HepG2 (cell line): ENCODE measurements around the gene BCAN. TPM values are rescaled to one million over a fixed set of nuclear protein-coding genes. Genes with fewer than 3 reads are reported as not detected.

Source experiments
- ATAD3A ChIP-seq: sonication (generic); formaldehyde crosslinking; IDR thresholded peaks from 2 replicates; pipeline ENCODE4 v1.4.0; 2020; ENCODE audit warnings: missing genetic modification reagents
- CCDC6 ChIP-seq: sonication (generic); formaldehyde crosslinking; IDR thresholded peaks from 2 replicates; pipeline ENCODE4 v1.8.1; 2022; ENCODE audit warnings: mild to moderate bottlenecking, missing genetic modification reagents, moderate library complexity
- FOXP1 ChIP-seq, 2 experiments: fragments of 450-650 bp in 1 of 2; IDR thresholded peaks; 2 replicates each; pipeline ENCODE4 v1.6.1; 2017 to 2018; ENCODE audit warnings: antibody characterized with exemption in 1 of 2
- HIC2 ChIP-seq: sonication (generic); formaldehyde crosslinking; IDR thresholded peaks from 2 replicates; pipeline ENCODE4 v1.9.0; 2022; ENCODE audit warnings: low read depth, missing genetic modification reagents
- HNRNPL ChIP-seq: fragments of 200-400 bp; formaldehyde crosslinking; IDR thresholded peaks from 2 replicates; pipeline ENCODE4 v1.6.1; 2017; ENCODE audit warnings: mild to moderate bottlenecking, low read depth, low read length
- HOXD1 ChIP-seq: sonication (generic); formaldehyde crosslinking; IDR thresholded peaks from 2 replicates; pipeline ENCODE4 v1.5.0; 2020; ENCODE audit warnings: missing genetic modification reagents
- KLF13 ChIP-seq: sonication (generic); formaldehyde crosslinking; IDR thresholded peaks from 2 replicates; pipeline ENCODE4 v1.4.0; 2020; ENCODE audit warnings: mild to moderate bottlenecking, missing genetic modification reagents
- MAFK ChIP-seq, 2 experiments: IDR thresholded peaks in 1 of 2; conservative IDR thresholded peaks in 1 of 2; 2 replicates each; pipeline ENCODE4 v1.6.1; 2011; ENCODE audit warnings: improper control_type of control experiment in 2 of 2, low read length in 2 of 2
- MAZ ChIP-seq, 2 experiments: sonication (generic) in 1 of 2; formaldehyde crosslinking in 1 of 2; IDR thresholded peaks; 2 replicates each; pipeline versions ENCODE4 v1.5.0 to v1.6.1; 2012 to 2020; ENCODE audit warnings: low read depth in 2 of 2, mild to moderate bottlenecking in 2 of 2, borderline replicate concordance in 1 of 2, improper control_type of control experiment in 1 of 2, low read length in 1 of 2, missing genetic modification reagents in 1 of 2, moderate library complexity in 1 of 2
- NFYB ChIP-seq: sonication (generic); formaldehyde crosslinking; IDR thresholded peaks from 2 replicates; pipeline ENCODE4 v1.4.0; 2020; ENCODE audit warnings: missing genetic modification reagents
- PREB ChIP-seq: sonication (generic); formaldehyde crosslinking; IDR thresholded peaks from 2 replicates; pipeline ENCODE4 v1.4.0; 2020; ENCODE audit warnings: missing genetic modification reagents
- RXRA ChIP-seq: sonication (generic); formaldehyde crosslinking; IDR thresholded peaks from 2 replicates; pipeline ENCODE4 v1.5.1; 2020; ENCODE audit warnings: missing genetic modification reagents
- SRF ChIP-seq: IDR thresholded peaks from 2 replicates; pipeline ENCODE4 v1.6.1; 2011; ENCODE audit warnings: mild to moderate bottlenecking, low read depth, low read length, moderate library complexity
- THAP11 ChIP-seq: IDR thresholded peaks from 2 replicates; pipeline ENCODE4 v1.6.1; 2016; ENCODE audit warnings: missing biosample characterization, missing genetic modification reagents
- XRCC5 ChIP-seq: fragments of 200-400 bp; formaldehyde crosslinking; optimal IDR thresholded peaks from 2 replicates; pipeline ENCODE3; 2017; ENCODE audit warnings: mild to moderate bottlenecking, low read length
- YY1 ChIP-seq: IDR thresholded peaks from 2 replicates; pipeline ENCODE4 v1.6.1; 2011; ENCODE audit warnings: low read length, low read depth, moderate library complexity, mild to moderate bottlenecking; ENCODE audit not compliant: insufficient read depth, insufficient replicate concordance
- ZFP36L2 ChIP-seq: sonication (generic); formaldehyde crosslinking; IDR thresholded peaks from 2 replicates; pipeline ENCODE4 v1.4.0; 2020; ENCODE audit warnings: missing genetic modification reagents
- ZNF143 ChIP-seq: sonication (generic); formaldehyde crosslinking; IDR thresholded peaks from 2 replicates; pipeline ENCODE4 v1.4.0; 2020; ENCODE audit warnings: missing genetic modification reagents
- ZNF17 ChIP-seq: sonication (generic); formaldehyde crosslinking; IDR thresholded peaks from 2 replicates; pipeline ENCODE4 v1.5.0; 2020; ENCODE audit warnings: mild to moderate bottlenecking, missing genetic modification reagents
- ZNF224 ChIP-seq: sonication (generic); formaldehyde crosslinking; IDR thresholded peaks from 2 replicates; pipeline ENCODE4 v1.5.0; 2020; ENCODE audit warnings: mild to moderate bottlenecking, missing genetic modification reagents
- ZNF616 ChIP-seq: sonication (generic); formaldehyde crosslinking; IDR thresholded peaks from 2 replicates; pipeline ENCODE4 v1.5.0; 2020; ENCODE audit warnings: low read depth, mild to moderate bottlenecking, missing genetic modification reagents
- ZNF737 ChIP-seq: sonication (generic); formaldehyde crosslinking; IDR thresholded peaks from 2 replicates; pipeline ENCODE4 v1.5.0; 2020; ENCODE audit warnings: missing genetic modification reagents, mild to moderate bottlenecking, borderline replicate concordance
- ZNF747 ChIP-seq: sonication (generic); formaldehyde crosslinking; IDR thresholded peaks from 2 replicates; pipeline ENCODE4 v1.8.1; 2023; ENCODE audit warnings: missing genetic modification reagents, mild to moderate bottlenecking, borderline replicate concordance
- ZNF761 ChIP-seq: sonication (generic); formaldehyde crosslinking; conservative IDR thresholded peaks from 2 replicates; pipeline ENCODE4 v1.4.0; 2020; ENCODE audit warnings: mild to moderate bottlenecking, missing genetic modification reagents
- ZNF800 ChIP-seq: sonication (generic); formaldehyde crosslinking; IDR thresholded peaks from 2 replicates; pipeline ENCODE4 v1.4.0; 2020; ENCODE audit warnings: missing genetic modification reagents
- ZNF839 ChIP-seq: sonication (generic); formaldehyde crosslinking; IDR thresholded peaks from 2 replicates; pipeline ENCODE4 v1.4.0; 2020; ENCODE audit warnings: missing genetic modification reagents, mild to moderate bottlenecking, borderline replicate concordance
- polyA plus RNA-seq, 8 experiments: library from polyadenylated mRNA; depleted of rRNA in 3 of 8; stranded (reverse) in 7 of 8; unstranded in 1 of 8; fragments of >200 nt; fragmentation: Illumina TruSeq in 4 of 8; extraction: Trizol in 4 of 8; gene quantifications; 2 replicates each; pipeline versions ENCODE4 v1.2.1 to v1.2.3, GENCODE V29; 2011 to 2016; ENCODE audit warnings: low read depth in 4 of 8, missing spikeins in 1 of 8, mixed read lengths in 1 of 8; ENCODE audit not compliant: insufficient read depth in 1 of 8
- total RNA-seq, 5 experiments: library from RNA; depleted of rRNA; stranded (reverse); fragments of >200 nt; fragmentation: Illumina TruSeq; extraction: Trizol; gene quantifications; 2 replicates each; pipeline ENCODE4 v1.2.3, GENCODE V29; 2016; ENCODE audit warnings: low read depth in 1 of 5

BCAN gene
- total and polyA plus RNA-seq, 2 of the 13 experiments (the other 11 are each of a cell fraction or from before 2014, with no cell fraction given), result not detected

GRCh38 chr1:156689035-156689952 lies 47.4 kb downstream of the BCAN start (continued):
- TF ChIP-seq ZNF839 (CRISPR knock-in tag) (no peak), MAFK (conservative IDR thresholded peaks at IDR 0.05 in 1 of 2, IDR thresholded peaks at IDR 0.05 in 1 of 2; ENCODE audit: low read length in 2 of 2) (no peak), HIC2 (CRISPR knock-in tag) (0 out of 2 replicates have a peak, but pooled peaks have one; percentile 39), ZNF761 (CRISPR knock-in tag) (0 out of 2 replicates have a peak, but pooled peaks have one; percentile 30), HOXD1 (no peak), ZNF224 (no peak), MAZ (IDR thresholded peaks at IDR 0.05; ENCODE audit: borderline replicate concordance, low read depth, low read length) (peak; percentile 68; the same call in 1 of the 2 replicates), MAZ (CRISPR knock-in tag; IDR thresholded peaks at IDR 0.05; ENCODE audit: low read depth) (no peak), ZFP36L2 (CRISPR knock-in tag) (no peak), YY1 (no peak), ZNF747 (no peak), ATAD3A (CRISPR knock-in tag) (no peak), ZNF616 (no peak), PREB (CRISPR knock-in tag) (no peak), NFYB (CRISPR knock-in tag) (no peak), ZNF800 (no peak), ZNF143 (CRISPR knock-in tag) (0 out of 2 replicates have a peak, but pooled peaks have one; percentile 17), XRCC5 (peak; percentile 69), ZNF17 (CRISPR knock-in tag) (no peak), ZNF737 (CRISPR knock-in tag) (no peak), SRF (no peak), THAP11 (0 out of 2 replicates have a peak, but pooled peaks have one; percentile 30), CCDC6 (no peak), RXRA (CRISPR knock-in tag) (peak; percentile 27; the same call in 1 of the 2 replicates), FOXP1 (IDR thresholded peaks at IDR 0.05) (no peak), FOXP1 (CRISPR knock-in tag; IDR thresholded peaks at IDR 0.05) (no peak), HNRNPL (peak; percentile 73; the same call in 1 of the 2 replicates), KLF13 (CRISPR knock-in tag) (no peak)
